Inferior parietal cortex (tissue), 1 donor: ENCODE data around the gene NBPF4.
"Not testable (repeated sequence)": the region's sequence is repeated elsewhere in the genome, so short reads cannot be mapped to it uniquely, and the experiment has no call there.

Experiments
- DNase-seq: peaks from one replicate; pipeline ENCODE4 v3.0.0-alpha.2; 2016; ENCODE audit errors: extremely low spot score

The NBPF4 gene

GRCh38 chr1:108243976-108244375, at the start of gene NBPF4:
TSS of gene NBPF4 (minus strand) at chr1:108244076. CDS start at chr1:108243761, 315 bp downstream.
- DNase-seq: not testable (repeated sequence)

GRCh38 chr1:108282528-108283257, 38.8 kb upstream of the NBPF4 start:
- DNase-seq: not testable (repeated sequence)

- not testable (repeated sequence) for DNase-seq
Measured at GRCh38 chr1:108272485-108273327, 28.8 kb upstream of the NBPF4 start.

- DNase-seq: not testable (repeated sequence)
Measured at GRCh38 chr1:108267097-108267496, 23.2 kb upstream of the NBPF4 start.

GRCh38 chr1:108261967-108262366, 18.1 kb upstream of the NBPF4 start:
- not testable (repeated sequence) for DNase-seq

- not testable (repeated sequence) for DNase-seq
Measured at GRCh38 chr1:108261519-108261918, 17.6 kb upstream of the NBPF4 start.

GRCh38 chr1:108260578-108261259, 16.8 kb upstream of the NBPF4 start:
- DNase-seq: not testable (repeated sequence)

- DNase-seq: not testable (repeated sequence)
Measured at GRCh38 chr1:108255426-108255825, 11.6 kb upstream of the NBPF4 start.

- not testable (repeated sequence) for DNase-seq
Measured at GRCh38 chr1:108239426-108239825, 4.5 kb downstream of the NBPF4 start.

- DNase-seq: not testable (repeated sequence)
Measured at GRCh38 chr1:108235308-108235707, 8.6 kb downstream of the NBPF4 start.

GRCh38 chr1:108232183-108232582, 11.7 kb downstream of the NBPF4 start:
- DNase-seq: not testable (repeated sequence)

GRCh38 chr1:108229976-108230375, 13.9 kb downstream of the NBPF4 start:
- not testable (repeated sequence) for DNase-seq

- DNase-seq: not testable (repeated sequence)
Measured at GRCh38 chr1:108227772-108228171, 16.1 kb downstream of the NBPF4 start.

- not testable (repeated sequence) for DNase-seq
Measured at GRCh38 chr1:108226855-108227254, 17.0 kb downstream of the NBPF4 start.

GRCh38 chr1:108223226-108223625, 20.6 kb downstream of the NBPF4 start:
- not testable (repeated sequence) for DNase-seq

- not testable (repeated sequence) for DNase-seq
Measured at GRCh38 chr1:108217515-108218174, 26.2 kb downstream of the NBPF4 start.

- not testable (repeated sequence) for DNase-seq
Measured at GRCh38 chr1:108217007-108217406, 26.9 kb downstream of the NBPF4 start.

GRCh38 chr1:108216028-108216890, 27.6 kb downstream of the NBPF4 start:
- not testable (repeated sequence) for DNase-seq

GRCh38 chr1:108214641-108215465, 29.0 kb downstream of the NBPF4 start:
- peak; percentile 69 for DNase-seq

GRCh38 chr1:108211014-108211413, 32.9 kb downstream of the NBPF4 start:
- no peak for DNase-seq
